IPS-NIHi11 (cell line): Measurements from ENCODE around the gene REEP6.
"Not testable (repeated sequence)": the region's sequence is repeated elsewhere in the genome, so short reads cannot be mapped to it uniquely, and the experiment has no call there.

ENCODE experiments used
- DNase-seq: peaks from one replicate; pipeline ENCODE4 v3.0.0; 2012; ENCODE audit warnings: mixed read lengths, low spot score

REEP6 gene

GRCh38 chr19:1472231-1473084, 18.5 kb upstream of the REEP6 start:
- DNase-seq = no peak

DNA sequence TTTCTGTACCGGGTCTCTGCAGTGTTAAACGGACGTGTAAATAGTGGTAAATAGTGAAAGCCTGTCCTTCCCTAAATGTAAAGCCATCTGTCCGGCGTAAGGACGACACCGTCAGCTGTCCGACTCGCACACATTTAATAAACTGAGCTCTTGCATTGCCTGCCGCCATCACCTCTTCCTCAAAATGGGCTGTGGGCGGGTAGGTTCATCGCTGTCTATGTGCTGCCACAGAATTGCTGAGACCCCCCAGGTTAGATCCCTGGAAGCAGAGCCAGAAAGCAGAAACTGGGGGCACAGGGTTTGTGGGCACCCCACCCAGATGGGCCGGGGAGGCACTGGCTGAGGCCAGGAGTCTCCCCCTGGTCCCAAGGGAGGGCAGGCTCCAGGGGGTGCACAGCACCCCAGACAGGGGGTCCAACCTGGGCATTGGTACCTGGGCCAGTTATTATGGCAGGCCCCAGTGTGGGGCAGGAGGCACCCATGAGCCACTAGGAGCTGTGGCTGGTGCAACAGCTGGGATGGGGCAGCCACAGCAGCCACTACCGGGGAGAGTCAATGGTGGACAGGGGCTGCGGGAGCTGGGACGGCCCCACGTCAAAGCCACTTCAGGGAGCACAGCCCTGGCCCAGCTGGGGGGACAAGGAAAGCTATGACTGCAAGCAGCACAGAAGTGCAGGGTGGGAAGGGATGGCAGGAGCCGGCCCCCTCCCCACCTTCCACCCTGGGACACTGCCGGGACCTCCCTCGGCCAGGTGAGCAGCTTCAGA, 17.7 kb upstream of the REEP6 start:
- DNase-seq = no peak

DNA sequence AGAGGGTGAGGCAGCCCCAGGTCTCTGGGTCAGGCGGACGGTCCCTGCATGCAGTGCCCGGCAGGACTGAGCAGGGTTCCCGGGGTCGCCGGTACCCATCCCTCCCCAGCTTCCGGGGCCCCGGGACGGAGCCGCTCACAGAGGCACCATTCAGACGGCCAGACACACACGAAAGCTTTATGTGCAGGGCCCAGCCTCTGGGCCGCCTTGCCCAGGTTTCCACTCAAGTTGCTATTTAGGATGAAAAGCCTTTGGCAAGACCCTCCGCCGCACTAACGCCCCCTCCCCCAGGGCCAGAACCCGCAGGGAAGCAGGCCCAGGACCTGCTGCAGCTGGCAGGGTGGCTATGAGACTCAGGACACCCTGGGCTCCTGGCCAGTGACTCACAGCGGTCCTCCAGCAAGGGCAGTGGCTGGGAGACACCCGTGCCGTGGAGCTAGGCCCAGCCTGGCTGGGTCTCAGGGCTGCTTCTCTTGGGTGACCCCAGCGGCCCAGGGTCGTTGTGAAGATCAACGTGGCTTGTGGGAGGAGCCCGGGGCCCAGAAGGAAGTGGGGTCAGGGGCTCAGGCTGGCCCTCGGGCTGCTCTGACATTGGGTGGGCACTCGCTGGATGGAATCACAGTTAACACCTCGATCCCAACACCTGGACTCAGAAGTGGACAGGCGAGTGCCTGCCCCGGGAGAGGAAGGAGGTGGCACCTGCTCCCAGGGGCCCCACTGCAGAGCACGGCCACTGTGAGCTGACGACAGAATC, 16.8 kb upstream of the REEP6 start:
- DNase-seq = no peak

DNA sequence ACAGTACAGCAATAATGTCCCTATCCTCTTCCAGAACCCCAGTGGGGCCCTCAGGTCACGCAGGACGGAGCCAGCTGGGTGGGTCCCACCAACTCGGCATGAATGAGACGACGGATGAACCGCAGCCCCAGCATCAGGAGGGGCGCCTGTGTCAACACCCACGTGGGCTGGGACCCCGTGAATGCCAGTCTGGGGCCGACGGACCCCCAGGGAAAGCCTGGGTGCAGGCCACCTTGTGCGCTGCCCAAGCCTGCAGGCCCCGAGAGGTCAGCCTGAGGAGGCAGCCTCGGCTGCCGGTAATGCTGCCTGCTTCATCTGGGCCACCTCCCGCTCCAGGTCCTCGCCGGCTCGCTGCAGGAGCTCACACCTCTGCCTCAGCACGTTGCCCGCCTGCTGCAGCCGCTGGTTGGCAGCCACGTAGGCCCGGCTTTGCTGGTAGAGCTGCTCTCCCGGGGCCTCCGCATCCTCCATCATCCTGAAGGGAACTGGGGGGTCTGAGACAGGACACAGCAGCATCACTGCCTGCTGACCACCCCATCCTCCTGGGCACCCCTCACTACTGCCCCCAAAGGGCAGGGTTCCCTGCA, 16.1 kb upstream of the REEP6 start:
- DNase-seq = no peak

DNA sequence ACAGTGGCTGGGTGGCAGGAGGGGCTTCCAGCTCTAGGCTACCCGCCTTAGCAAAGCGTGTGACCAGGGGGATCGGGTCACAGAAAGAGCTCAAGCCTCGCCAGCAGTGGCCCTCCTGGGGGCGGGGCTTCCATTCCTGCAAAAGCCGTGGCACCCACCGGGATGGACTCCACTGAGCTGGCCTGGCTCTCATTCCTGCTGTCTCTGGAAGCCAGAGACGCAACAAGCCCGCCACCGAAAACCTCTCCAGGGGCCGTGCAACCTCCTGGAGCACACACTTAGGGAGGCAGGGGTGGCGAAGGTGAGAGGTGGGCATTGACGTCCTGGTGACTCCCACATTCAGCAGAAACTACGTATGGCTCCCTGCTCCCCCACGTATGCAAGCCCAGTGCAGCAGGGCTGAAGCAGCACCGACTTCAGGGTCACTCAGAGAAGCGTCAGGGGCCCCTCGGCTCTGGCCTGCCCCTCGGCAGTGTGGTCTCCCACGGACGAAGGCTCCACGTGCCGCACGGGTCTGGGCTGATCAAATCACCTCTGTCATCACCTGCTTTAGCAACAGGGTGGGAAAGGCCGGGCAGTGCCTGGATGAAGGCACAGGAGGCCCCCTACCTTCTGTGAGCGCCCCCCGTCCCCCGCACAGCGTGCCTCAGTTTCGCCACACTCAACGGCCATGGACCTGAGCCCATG, 15.1 kb upstream of the REEP6 start:
- DNase-seq = no peak

GRCh38 chr19:1477056-1477455, 13.9 kb upstream of the REEP6 start:
- DNase-seq = not testable (repeated sequence)

DNA sequence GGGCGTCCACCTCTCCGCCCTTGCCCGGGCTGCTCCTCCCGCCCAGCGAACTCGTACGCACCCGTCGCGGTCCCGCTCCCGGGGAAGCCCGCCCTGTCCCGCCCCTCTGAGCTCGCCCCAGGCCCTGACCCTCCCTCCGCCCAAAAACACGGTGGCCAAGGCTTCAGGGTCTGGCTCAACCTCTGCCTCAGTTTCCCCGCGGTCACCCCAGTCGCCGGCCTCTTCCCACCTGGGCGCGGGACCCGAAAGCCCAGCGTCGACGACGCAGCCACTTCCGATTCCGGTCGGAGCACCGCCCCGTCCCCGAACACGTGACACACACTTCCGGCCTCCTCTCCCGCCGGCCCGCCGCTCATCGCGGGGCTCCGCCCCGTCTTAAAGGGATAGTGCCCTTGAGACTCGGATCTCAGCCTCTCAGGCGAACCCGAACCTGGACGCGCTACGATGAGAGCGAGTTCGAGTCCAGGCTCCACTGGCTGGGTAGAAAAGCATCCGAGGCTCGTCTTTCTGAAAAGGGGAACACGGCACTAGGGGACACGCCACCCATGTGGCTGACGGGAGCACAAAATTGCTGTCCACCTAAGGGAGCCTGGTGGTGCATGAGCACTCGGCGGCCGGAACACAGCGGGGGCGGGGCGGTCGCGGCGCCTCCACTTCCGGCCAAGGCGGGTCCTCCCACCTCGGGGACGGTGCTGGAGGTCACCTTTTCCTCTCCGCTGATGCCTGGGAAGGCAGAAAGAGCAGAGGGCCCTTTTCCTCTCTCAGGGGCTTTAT, 11.9 kb upstream of the REEP6 start, which contains the start of gene C19orf25:
C19orf25 (minus strand) TSS at position 282 of the 774 bp plus-strand sequence. CDS start 312 bp downstream, outside the sequence.
- peak; percentile 96 for DNase-seq

DNA sequence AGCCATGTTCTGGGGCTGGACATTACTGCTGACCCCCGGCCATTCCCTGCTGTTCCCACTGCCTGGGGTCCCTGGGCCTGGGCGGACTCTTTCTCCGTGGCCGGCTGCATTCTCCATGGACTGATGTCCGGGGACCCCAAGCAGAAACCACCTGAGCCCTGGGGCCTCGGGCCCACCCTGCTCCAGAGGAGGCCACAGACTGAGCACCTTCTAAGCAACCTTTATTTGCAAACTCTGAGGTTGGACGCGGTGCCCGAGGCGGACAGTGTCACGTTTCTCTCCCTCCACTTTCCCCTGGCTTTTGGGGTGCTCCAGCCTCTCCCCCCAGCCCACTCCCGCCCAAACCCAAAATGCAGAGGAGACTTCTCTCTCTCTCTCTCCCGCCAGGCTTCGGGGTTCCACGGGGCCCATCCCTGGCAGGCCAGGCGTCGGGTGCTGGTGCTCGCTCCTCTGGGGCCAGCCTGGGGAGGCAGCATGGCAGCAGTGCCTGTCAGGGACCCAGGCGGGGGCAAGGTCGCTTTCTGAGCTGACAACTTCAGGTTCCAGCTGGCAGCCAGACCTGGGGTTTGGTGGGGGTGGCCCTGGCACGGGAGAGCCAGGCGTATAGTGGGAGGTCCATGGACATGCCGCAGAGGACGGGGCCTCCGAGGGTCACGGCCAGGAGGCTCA, 9.6 kb upstream of the REEP6 start:
- no peak for DNase-seq

DNA sequence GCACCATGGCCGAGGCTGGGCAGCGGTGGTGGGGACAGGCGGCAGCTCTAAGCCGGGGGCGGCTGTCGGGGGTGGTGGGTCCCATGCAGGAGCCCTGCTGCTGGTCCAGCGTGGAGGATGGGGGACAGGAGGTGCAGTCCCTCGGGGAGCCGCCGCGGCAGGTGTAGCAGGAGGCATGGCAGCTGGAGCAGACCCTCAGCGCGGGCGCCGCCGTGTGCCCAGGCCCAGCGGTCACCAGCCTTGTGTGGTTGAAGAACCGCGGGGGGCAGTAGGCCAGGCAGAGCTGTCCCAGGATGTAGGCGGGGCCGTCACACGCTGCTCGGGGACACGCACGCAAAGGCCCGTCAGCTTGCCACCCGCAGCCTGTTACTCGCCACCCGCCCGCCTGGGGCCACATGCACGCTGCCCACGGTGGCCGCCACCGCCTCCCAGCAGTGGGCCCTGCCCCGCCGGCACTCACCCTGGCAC, 9.1 kb upstream of the REEP6 start:
- no peak for DNase-seq

DNA sequence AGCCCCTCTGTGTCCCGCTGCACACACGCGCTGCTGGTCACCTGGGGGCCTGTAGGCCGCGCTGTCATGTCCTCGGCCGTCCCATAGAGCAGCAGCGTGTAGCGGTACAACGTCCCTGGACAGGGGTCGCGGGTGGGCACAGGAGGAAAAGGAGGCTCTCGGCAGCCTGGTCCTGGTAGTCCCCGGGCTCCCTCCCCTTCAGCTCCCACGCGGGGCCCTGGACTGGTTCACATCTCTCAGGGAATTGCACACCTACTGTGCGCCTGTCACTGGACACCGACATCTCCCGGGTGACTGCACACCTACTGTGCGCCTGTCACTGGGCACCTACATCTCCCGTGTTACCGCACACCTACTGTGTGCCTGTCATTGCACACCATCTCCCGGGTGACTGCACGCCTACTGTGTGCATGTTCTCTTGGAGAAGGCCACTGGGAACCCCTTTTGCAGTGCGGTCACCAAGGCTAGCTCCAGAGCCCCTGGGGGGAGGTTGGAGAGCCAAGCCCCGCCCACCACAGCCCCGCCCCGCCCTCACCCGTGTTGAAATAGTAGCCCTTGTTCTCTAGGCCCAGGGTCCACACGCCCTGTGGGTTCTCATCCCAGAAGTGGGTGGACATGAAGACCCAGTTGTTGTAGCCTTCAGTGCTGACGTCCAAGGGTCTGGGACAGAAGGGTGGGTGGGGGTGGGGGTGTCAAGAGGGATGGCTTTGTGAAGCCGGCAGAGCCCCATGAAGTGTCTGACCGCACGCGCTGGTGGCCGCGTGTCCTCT, 8.4 kb upstream of the REEP6 start:
- DNase-seq = no peak

DNA sequence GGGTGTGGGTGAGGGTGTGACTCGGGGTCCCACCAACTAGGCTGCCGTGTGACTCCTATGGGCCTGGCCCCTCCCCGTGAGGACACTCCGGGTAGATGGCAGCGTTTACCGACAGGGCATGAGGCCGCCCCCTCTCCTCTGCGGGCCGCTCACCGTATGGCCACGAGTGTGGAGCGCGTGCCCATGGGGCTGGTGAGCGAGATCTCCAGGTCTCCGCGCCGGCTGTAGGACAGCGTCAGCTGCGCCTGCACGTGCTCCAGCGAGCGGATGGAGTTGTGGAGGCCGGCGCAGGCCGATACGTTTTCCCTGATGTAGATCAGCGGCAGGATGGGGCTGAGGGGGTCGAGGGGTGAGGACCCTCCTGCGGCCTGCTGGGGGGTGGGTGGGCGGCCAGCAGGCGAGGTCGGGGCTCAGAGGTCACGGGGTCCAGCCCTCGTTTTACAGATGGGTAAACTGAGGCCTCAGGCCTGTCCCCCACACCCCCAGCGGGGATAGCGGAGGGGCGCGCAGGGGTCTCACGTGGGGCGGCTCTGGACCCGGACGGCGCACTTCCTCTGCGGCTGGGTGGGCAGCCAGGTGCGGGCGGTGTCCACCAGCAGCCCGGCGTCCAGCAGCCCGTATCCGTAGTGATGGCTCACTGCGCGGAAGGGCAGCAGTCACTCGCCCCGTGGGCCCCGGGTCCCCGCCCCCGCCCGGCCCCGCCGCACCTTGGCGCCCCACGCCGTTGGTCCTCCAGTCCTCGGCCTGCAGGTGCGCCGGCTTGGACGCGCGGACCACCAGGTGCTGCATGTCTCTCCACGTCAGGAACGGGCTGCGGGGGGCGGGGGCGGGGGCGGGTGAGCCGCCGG, 7.6 kb upstream of the REEP6 start:
- DNase-seq = no peak

DNA sequence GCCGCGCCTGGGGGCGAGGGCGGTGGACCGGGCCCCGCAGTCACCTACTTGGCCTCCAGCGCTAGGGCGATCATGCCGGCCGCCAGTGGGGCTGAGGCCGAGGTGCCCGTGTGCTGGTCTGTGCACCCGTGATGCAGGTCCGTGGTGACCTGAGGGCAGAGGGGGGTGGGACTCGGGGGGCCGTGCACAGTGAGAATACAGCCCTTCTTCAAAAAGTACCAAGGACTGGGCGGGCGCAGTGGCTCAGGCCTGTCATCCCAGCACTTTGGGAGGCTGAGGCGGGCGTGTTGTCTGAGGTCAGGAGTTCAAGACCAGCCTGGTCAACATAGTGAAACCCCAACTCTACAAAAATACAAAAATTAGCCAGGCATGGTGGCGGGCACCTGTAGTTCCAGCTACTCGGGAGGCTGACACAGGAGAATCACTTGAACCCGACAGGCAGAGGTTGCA, 7.0 kb upstream of the REEP6 start:
- no peak for DNase-seq

GRCh38 chr19:1486720-1487575, 4.0 kb upstream of the REEP6 start:
- DNase-seq = no peak

DNA sequence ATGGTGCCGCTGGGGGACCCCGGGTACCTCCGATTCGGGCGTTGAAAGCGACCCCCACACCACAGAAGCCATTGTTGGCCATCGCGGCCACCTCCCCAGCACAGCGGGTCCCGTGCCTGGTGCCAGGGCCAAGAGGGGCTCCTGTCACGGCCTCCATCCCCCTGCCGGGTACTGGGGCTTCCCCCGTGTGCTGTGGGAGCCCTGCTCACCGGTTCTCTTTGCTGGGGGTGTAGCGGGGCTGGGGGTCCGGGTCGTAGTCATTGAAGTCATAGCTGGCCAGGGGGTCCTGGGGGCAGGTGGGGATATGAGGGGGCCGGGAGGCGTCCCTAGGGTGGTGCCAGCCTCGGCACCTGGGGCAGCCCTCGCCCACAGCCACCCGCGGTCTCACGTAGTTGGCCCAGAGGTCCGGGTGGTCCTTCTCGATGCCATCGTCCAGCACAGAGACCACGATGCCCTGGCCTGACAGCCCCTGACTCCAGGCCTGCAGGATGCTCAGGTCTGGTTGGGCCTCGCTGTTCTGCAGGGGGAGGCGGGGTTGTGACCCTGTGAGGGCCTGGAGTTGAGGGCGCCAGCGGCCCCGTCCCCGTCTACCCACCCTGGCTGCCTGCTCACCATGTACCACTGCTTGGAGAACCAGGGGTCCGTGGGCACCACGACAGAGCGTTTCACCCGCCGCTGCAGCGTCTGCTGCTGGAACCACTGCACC, 3.3 kb upstream of the REEP6 start:
- DNase-seq = no peak

DNA sequence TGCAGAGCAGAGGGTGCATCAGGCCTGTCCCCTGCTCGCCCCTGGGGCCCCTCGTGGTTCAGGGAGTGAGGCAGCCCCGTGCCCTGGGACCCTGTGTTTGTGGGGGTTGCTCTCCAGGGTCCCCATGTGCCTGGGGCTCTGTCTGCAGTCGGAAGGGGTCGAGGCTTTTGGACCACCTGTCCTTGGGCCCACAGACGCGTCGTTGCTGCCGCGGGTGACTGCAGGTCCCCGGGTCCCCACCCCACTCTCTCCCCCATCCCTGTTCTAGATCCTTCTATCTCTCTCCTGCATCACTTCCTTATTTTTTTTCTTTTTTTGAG, 2.7 kb upstream of the REEP6 start:
- no peak for DNase-seq

DNA sequence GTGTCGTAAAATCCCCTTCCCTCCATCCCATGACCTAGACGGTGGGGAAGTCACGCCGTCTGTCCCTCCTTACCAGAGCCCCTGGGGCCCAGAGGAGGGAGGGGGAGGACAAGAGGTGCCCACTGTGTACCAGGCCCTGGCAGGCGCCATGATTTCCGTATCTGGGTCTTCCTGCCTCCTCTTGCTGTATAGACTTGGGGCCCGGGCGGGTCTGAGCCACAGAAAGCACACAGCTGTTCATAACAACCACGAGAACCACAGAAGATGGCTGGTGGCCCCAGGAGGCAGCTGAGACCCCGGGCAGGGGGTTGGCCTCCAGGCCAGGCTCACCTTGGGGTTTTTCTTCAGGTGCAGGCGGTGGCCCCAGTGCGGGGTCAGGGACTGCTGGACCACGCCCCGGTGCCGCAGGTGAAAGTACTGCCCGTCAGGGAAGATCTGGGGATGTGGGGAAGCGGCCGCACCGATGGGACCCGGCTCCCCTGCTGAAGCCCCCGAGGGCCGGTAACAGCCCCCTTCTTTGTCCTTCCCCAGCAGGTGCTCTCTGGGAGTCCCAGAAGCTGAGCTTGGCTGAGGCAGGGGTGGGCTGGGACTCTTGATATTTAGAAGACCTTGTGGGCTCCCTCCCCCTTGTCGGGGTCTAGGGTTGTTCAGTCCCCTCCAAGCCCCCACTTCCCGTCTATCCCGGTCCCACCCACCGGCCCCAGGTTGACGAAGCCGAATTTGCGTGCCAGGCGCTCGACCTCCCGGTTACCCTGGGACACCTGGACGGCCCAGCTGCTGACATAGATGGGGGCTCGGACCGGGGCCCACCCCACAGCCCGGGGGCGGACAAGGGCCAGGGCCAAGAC, 1.3 kb upstream of the REEP6 start:
- DNase-seq = peak; percentile 54
